ENCODE results near the gene WNT3. TPM values are rescaled to one million over a fixed set of nuclear protein-coding genes. Genes with fewer than 3 reads are reported as not detected.

WNT3 gene
- not detected for total RNA-seq

GRCh38 chr17:46818316-46818928, at the start of gene WNT3:
TSS of gene WNT3 (minus strand) at chr17:46818692. CDS start at chr17:46818597, 95 bp downstream.
- POLR2A ChIA-PET, result no interaction called here
- peaks cover 71% of the 10 kb centered on the region for H3K27me3 Mint-ChIP-seq
- DNase-seq (peak; percentile 61), ATAC-seq (ENCODE audit: low read depth) (peak; percentile 68)
- H3K36me3 Mint-ChIP-seq, result no peaks in the 10 kb centered on the region
- no peaks in the 10 kb centered on the region for H3K9me3 Mint-ChIP-seq
- no peak within 1 kb of the TSS for H3K27ac Mint-ChIP-seq
- H3K4me3 Mint-ChIP-seq, result peak within 1 kb of the TSS; percentile 74
- H3K4me1 Mint-ChIP-seq, result peaks cover 13% of the 10 kb centered on the region

DNA sequence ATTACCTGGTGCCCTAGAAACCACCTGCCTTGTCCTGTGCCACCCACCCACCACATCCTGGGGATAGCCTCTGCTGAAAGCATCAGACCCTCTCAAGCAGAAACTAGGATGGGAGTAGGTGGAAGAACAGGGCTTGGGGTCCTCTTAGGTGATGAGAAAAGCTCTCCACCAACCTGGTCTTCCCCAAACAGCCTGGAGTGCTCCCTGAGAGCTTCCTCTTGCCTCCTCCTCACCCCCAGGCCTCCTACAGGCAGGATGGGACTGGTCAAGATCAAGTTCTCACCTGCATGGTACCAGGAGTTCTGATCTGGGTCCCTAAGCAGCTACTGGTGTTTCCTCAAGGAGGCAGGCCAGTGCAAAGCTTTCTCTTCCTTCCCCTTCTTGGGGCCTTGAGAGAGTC, 48.3 kb upstream of the WNT3 start:
- no peaks in the 10 kb centered on the region for H3K36me3 Mint-ChIP-seq
- no peak overlapping the region for H3K27ac Mint-ChIP-seq
- POLR2A ChIA-PET, result no interaction called here
- no peaks in the 10 kb centered on the region for H3K9me3 Mint-ChIP-seq
- ATAC-seq (ENCODE audit: low read depth) (no peak), DNase-seq (no peak)
- H3K4me3 Mint-ChIP-seq, result no peak overlapping the region
- peaks cover 7% of the 10 kb centered on the region for H3K4me1 Mint-ChIP-seq
- H3K27me3 Mint-ChIP-seq, result peaks cover 6% of the 10 kb centered on the region

GRCh38 chr17:46866325-46866724, 47.8 kb upstream of the WNT3 start:
- POLR2A ChIA-PET, result no interaction called here
- Mint-ChIP-seq H3K36me3 (no peaks in the 10 kb centered on the region), H3K9me3 (no peaks in the 10 kb centered on the region), H3K4me1 (peaks cover 7% of the 10 kb centered on the region), H3K27ac (no peak overlapping the region), H3K27me3 (peaks cover 7% of the 10 kb centered on the region), H3K4me3 (no peak overlapping the region)
- DNase-seq (no peak), ATAC-seq (ENCODE audit: low read depth) (no peak)

GRCh38 chr17:46865100-46865499, 46.6 kb upstream of the WNT3 start:
- DNase-seq, result no peak
- no peaks in the 10 kb centered on the region for H3K9me3 Mint-ChIP-seq
- H3K4me3 Mint-ChIP-seq, result peak overlapping the region; percentile 55
- peaks cover 10% of the 10 kb centered on the region for H3K27me3 Mint-ChIP-seq
- peaks cover 7% of the 10 kb centered on the region for H3K4me1 Mint-ChIP-seq
- H3K36me3 Mint-ChIP-seq, result no peaks in the 10 kb centered on the region
- ATAC-seq (ENCODE audit: low read depth), result peak; percentile 90
- POLR2A ChIA-PET, result no interaction called here
- peak overlapping the region; percentile 9 for H3K27ac Mint-ChIP-seq

- POLR2A ChIA-PET, result no interaction called here
- Mint-ChIP-seq H3K4me3 (no peak overlapping the region), H3K4me1 (peaks cover 7% of the 10 kb centered on the region), H3K27me3 (peaks cover 10% of the 10 kb centered on the region), H3K36me3 (no peaks in the 10 kb centered on the region), H3K9me3 (no peaks in the 10 kb centered on the region), H3K27ac (no peak overlapping the region)
- no peak for DNase-seq
- ATAC-seq (ENCODE audit: low read depth), result no peak
Observed at GRCh38 chr17:46863383-46864121, 45.1 kb upstream of the WNT3 start.

DNA sequence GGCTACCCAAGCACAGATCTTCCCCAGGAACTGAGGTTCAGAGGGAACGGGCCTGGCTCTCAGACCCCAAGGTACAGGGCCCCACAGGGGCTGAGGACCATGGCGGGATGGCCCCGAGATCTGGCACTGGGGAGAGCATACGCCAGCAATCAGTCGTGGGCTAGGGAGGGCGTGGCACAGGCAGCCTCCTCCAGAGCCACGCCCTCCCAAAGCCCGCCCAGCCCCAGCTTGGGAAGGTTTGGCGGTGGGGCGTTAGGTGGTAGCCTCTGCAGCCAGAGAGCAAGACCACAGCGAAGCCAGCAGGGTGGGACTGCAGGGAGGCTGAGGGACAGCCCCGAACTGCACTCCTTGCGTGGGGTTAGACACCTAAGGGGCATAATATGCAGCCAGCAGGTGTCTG, 44.5 kb upstream of the WNT3 start:
- H3K36me3 Mint-ChIP-seq, result no peaks in the 10 kb centered on the region
- H3K27ac Mint-ChIP-seq, result no peak overlapping the region
- POLR2A ChIA-PET, result no interaction called here
- H3K4me1 Mint-ChIP-seq, result peaks cover 7% of the 10 kb centered on the region
- no peaks in the 10 kb centered on the region for H3K9me3 Mint-ChIP-seq
- ATAC-seq (ENCODE audit: low read depth) (no peak), DNase-seq (no peak)
- peaks cover 12% of the 10 kb centered on the region for H3K27me3 Mint-ChIP-seq
- H3K4me3 Mint-ChIP-seq, result no peak overlapping the region

- H3K27ac Mint-ChIP-seq, result no peak overlapping the region
- H3K27me3 Mint-ChIP-seq, result peaks cover 15% of the 10 kb centered on the region
- POLR2A ChIA-PET, result interaction anchor here (1.2 kb wide), 1 partner anchor 9 kb away, joined by 3 read pairs; no protein-coding TSS in a partner anchor
- no peak overlapping the region for H3K4me3 Mint-ChIP-seq
- ATAC-seq (ENCODE audit: low read depth) (no peak), DNase-seq (no peak)
- peaks cover 3% of the 10 kb centered on the region for H3K4me1 Mint-ChIP-seq
- no peaks in the 10 kb centered on the region for H3K9me3 Mint-ChIP-seq
- no peaks in the 10 kb centered on the region for H3K36me3 Mint-ChIP-seq
Observed at GRCh38 chr17:46859996-46860395, 41.5 kb upstream of the WNT3 start.

DNA sequence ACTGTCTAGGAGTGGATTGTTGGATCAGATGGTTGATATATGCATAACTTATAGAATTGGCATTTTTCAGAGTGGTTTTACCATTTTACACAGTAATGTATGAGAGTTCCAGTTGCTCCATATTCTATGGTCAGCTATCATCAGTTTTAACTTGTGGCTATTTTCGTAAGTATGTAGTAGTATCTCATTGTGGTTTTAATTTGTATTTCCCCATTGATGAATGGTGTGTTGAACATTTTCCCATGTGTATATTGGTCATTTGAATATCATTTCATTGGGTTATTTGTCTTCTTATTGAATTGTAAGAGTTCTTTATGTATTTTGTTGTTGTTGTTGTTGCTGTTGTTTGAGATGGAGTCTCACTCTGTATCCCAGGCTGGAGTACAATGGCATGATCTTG, 39.1 kb upstream of the WNT3 start:
- POLR2A ChIA-PET, result interaction anchor here (0.6 kb wide), 1 partner anchor 1114 kb away, joined by 5 read pairs; no protein-coding TSS in a partner anchor
- no peak for DNase-seq
- Mint-ChIP-seq H3K9me3 (no peaks in the 10 kb centered on the region), H3K27ac (no peak overlapping the region), H3K4me3 (no peak overlapping the region), H3K27me3 (peaks cover 34% of the 10 kb centered on the region), H3K36me3 (no peaks in the 10 kb centered on the region), H3K4me1 (no peaks in the 10 kb centered on the region)
- no peak for ATAC-seq (ENCODE audit: low read depth)

DNA sequence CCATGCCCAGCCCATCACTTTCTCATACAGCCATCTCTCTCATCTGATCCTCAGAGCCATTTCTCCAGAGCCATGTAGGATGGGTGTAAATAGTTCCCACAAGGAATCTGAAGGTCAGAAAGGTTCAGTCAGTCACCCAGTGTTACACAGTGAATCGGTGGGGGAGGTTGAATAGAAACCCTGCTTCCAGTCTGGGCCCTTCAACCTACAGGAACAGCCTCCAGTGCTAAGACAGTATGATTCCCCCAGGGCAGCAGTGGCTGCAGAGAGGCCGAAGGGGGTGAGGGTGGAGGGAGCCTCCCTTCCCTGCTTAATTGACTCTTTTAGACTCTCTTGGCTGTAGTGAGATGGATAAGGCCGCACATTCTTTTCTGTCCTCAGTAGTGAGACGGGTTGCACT, 36.5 kb upstream of the WNT3 start:
- no peak overlapping the region for H3K27ac Mint-ChIP-seq
- H3K27me3 Mint-ChIP-seq, result peaks cover 51% of the 10 kb centered on the region
- no peaks in the 10 kb centered on the region for H3K9me3 Mint-ChIP-seq
- no peak overlapping the region for H3K4me3 Mint-ChIP-seq
- DNase-seq (no peak), ATAC-seq (ENCODE audit: low read depth) (no peak)
- peaks cover 5% of the 10 kb centered on the region for H3K4me1 Mint-ChIP-seq
- POLR2A ChIA-PET, result no interaction called here
- H3K36me3 Mint-ChIP-seq, result no peaks in the 10 kb centered on the region

DNA sequence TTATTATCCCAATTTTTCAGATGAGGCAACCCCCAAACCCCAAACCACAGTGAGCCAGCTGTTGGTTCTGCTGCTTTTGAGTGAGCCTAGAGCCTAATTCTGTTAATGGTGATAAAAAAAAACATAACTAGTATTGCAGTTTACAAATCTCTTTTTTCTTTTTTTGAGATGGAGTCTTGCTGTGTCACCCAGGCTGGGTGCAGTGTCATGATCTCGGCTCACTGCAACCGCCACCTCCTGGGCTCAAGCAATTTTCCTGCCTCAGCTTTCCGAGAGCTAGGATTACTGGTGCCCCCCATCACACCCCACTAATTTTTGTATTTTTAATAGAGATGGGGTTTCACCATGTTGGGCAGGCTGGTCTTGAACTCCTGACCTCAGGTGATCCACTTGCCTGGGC, 36.0 kb upstream of the WNT3 start:
- Mint-ChIP-seq H3K36me3 (no peaks in the 10 kb centered on the region), H3K27ac (no peak overlapping the region), H3K9me3 (no peaks in the 10 kb centered on the region), H3K4me1 (peaks cover 5% of the 10 kb centered on the region), H3K4me3 (no peak overlapping the region), H3K27me3 (peaks cover 56% of the 10 kb centered on the region)
- ATAC-seq (ENCODE audit: low read depth) (no peak), DNase-seq (no peak)
- POLR2A ChIA-PET, result no interaction called here

DNA sequence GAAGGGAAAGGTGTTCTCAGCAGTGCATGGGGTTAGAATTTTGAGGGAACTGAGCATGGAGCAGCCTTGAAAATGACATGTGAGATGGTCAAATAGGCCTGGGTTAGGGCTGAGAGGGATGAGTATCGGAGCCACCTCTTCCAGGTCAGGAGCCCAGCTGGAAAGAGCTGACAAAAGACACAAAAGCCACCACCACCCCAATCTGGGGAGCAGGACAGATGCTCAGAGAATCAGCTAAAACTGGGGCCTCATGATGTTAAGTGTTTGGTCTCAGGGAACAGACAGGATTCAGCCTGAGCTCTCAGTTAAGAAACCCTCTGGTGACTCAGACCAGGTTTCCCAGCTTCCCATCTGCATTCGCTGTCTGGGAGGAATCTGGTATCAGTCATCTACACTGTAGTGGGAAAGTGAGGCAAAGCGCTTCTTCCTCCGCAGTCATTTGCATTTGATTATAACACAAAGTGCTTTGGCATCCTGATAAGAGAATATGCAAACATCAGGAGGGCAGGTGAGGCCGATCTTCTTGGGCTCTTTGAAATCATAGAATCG, 35.5 kb upstream of the WNT3 start:
- DNase-seq (no peak), ATAC-seq (ENCODE audit: low read depth) (no peak)
- Mint-ChIP-seq H3K4me3 (no peak overlapping the region), H3K36me3 (no peaks in the 10 kb centered on the region), H3K27me3 (peaks cover 57% of the 10 kb centered on the region), H3K4me1 (peaks cover 5% of the 10 kb centered on the region), H3K9me3 (no peaks in the 10 kb centered on the region), H3K27ac (no peak overlapping the region)
- POLR2A ChIA-PET, result no interaction called here

GRCh38 chr17:46851029-46851741, 32.7 kb upstream of the WNT3 start, which contains the start of gene WNT9B:
TSS of gene WNT9B (plus strand) at chr17:46851583. CDS start at chr17:46851639, 56 bp downstream.
- POLR2A ChIA-PET, result no interaction called here
- Mint-ChIP-seq H3K27ac (no peak within 1 kb of the TSS), H3K27me3 (peaks cover 63% of the 10 kb centered on the region), H3K4me3 (peak within 1 kb of the TSS; percentile 54), H3K9me3 (no peaks in the 10 kb centered on the region), H3K4me1 (peaks cover 5% of the 10 kb centered on the region), H3K36me3 (no peaks in the 10 kb centered on the region)
- ATAC-seq (ENCODE audit: low read depth) (no peak), DNase-seq (no peak)

GRCh38 chr17:46850688-46851028, 32.2 kb upstream of the WNT3 start:
- Mint-ChIP-seq H3K4me1 (peaks cover 5% of the 10 kb centered on the region), H3K4me3 (no peak overlapping the region), H3K27me3 (peaks cover 66% of the 10 kb centered on the region), H3K27ac (no peak overlapping the region), H3K36me3 (no peaks in the 10 kb centered on the region), H3K9me3 (no peaks in the 10 kb centered on the region)
- DNase-seq, result no peak
- POLR2A ChIA-PET, result no interaction called here
- no peak for ATAC-seq (ENCODE audit: low read depth)

All from activated naive CD8-positive, alpha-beta T cell treated with anti-CD3 and anti-CD28 coated beads, Interleukin-2, amount 10 ng/mL, durations not matched to agents 7 days and 5 days (primary cell).